IMR-90 (cell line): ENCODE measurements around the gene SLC35E3.

Source experiments
- NFE2L2 ChIP-seq: fragments of 150-350 bp; IDR thresholded peaks from 2 replicates; pipeline ENCODE4 v1.6.1; 2016; ENCODE audit warnings: low read depth, mild to moderate bottlenecking, low read length
- POLR2A ChIP-seq: IDR thresholded peaks from 2 replicates; pipeline ENCODE4 v1.6.1; 2012; ENCODE audit warnings: mild to moderate bottlenecking, low read depth, low read length
- RCOR1 ChIP-seq: IDR thresholded peaks from 2 replicates; pipeline ENCODE4 v1.6.1; 2012; ENCODE audit warnings: mild to moderate bottlenecking, low read length, improper control_type of control experiment; ENCODE audit not compliant: insufficient replicate concordance
- SMC3 ChIP-seq: fragments of 150-350 bp; IDR thresholded peaks from 2 replicates; pipeline ENCODE4 v1.6.1; 2016; ENCODE audit warnings: low read depth, mild to moderate bottlenecking, antibody characterized with exemption, low read length, moderate library complexity
- TF ChIP-seq, protein P1 (sequence below): conservative IDR thresholded peaks from 2 replicates; pipeline ENCODE4 v1.5.1; 2012; ENCODE audit warnings: mild to moderate bottlenecking, low read depth, low read length, improper control_type of control experiment

DNA sequence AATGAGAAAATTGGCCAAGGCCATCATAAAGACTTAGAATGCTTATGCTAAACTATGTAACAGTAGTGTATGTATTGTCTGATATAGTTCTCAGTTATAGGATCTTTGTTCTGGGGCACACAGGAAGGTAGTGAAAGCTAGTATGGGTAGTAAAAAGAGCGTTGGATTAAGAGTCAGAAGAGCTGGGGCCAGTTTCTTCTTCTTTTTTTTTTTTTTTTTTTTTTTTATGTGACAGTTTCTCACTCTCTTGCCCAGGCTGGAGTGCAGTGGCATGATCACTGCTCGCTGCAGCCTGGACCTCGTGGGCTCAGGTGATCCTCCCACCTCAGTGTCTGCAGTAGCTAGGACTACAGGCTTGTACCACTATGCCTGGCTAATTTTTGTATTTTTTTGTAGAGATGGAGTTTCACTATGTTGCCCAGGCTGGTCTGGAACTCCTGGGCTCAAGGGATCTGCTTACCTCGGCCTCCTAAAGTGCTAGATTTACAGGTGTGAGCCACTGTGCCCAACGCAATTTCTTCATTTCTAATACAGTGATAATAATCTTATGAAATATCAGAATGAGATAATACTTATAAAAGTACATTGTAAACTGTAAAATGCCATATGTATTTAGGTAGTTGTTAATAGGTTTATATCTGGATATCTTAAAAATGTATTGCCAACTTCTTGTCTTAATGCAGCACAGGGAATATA lies 69.4 kb downstream of the SLC35E3 start:
- no peak for TF ChIP-seq NFE2L2
- no peak for TF ChIP-seq SMC3
- TF ChIP-seq, protein P1, sequence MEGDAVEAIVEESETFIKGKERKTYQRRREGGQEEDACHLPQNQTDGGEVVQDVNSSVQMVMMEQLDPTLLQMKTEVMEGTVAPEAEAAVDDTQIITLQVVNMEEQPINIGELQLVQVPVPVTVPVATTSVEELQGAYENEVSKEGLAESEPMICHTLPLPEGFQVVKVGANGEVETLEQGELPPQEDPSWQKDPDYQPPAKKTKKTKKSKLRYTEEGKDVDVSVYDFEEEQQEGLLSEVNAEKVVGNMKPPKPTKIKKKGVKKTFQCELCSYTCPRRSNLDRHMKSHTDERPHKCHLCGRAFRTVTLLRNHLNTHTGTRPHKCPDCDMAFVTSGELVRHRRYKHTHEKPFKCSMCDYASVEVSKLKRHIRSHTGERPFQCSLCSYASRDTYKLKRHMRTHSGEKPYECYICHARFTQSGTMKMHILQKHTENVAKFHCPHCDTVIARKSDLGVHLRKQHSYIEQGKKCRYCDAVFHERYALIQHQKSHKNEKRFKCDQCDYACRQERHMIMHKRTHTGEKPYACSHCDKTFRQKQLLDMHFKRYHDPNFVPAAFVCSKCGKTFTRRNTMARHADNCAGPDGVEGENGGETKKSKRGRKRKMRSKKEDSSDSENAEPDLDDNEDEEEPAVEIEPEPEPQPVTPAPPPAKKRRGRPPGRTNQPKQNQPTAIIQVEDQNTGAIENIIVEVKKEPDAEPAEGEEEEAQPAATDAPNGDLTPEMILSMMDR = no peak
- no peak for TF ChIP-seq RCOR1
- no peak for TF ChIP-seq POLR2A
